Nephron (organoid): ENCODE data around the gene PTTG1IP.
A peak's percentile ranks its signal among the peaks of the same experiment; 100 is the strongest.

Experiments
- H3K27ac Mint-ChIP-seq, 3 experiments: 2 replicates each; pipeline ENCODE4 v1.8.0; 2020; ENCODE audit warnings: mixed read lengths in 3 of 3, mild to moderate bottlenecking in 2 of 3, moderate library complexity in 1 of 3
- H3K27me3 Mint-ChIP-seq: 2 replicates; pipeline ENCODE4 v1.8.0; 2021; ENCODE audit warnings: low read depth, mild to moderate bottlenecking, moderate library complexity, mixed read lengths
- H3K36me3 Mint-ChIP-seq: 2 replicates; pipeline ENCODE4 v1.8.0; 2020; ENCODE audit warnings: low read depth, mixed read lengths
- H3K4me1 Mint-ChIP-seq: 2 replicates; pipeline ENCODE4 v1.8.0; 2020; ENCODE audit warnings: mixed read lengths
- H3K4me3 Mint-ChIP-seq, 3 experiments: 2 replicates each; pipeline ENCODE4 v1.8.0; 2020; ENCODE audit warnings: mild to moderate bottlenecking in 3 of 3, mixed read lengths in 3 of 3, moderate library complexity in 2 of 3
- H3K9me3 Mint-ChIP-seq: 2 replicates; pipeline ENCODE4 v1.8.0; 2020; ENCODE audit warnings: mixed read lengths
- CTCF ChIP-seq, 3 experiments: fragments of 200-600 bp; sonication (generic); IDR thresholded peaks; one replicate each; pipeline ENCODE4 v1.5.0; 2021; ENCODE audit warnings: antibody characterized with exemption in 3 of 3; ENCODE audit not compliant: unreplicated experiment in 3 of 3

Gene PTTG1IP

GRCh38 chr21:44873356-44874239, at the start of gene PTTG1IP:
Gene PTTG1IP, minus strand, starts transcription at chr21:44873690. Its CDS starts 74 bp downstream, at chr21:44873616.
- Mint-ChIP-seq H3K27ac (peak within 1 kb of the TSS; percentile 82 to 95 (median 94)), H3K27me3 (peaks cover 28% of the 10 kb centered on the region), H3K4me1 (peaks cover 45% of the 10 kb centered on the region), H3K4me3 (peak within 1 kb of the TSS; percentile 94 to 99 (median 96)), H3K36me3 (peaks cover 3% of the 10 kb centered on the region), H3K9me3 (no peaks in the 10 kb centered on the region)
- no peak for TF ChIP-seq CTCF (IDR thresholded peaks at IDR 0.05; ENCODE audit: unreplicated experiment in 3 of 3)

GRCh38 chr21:44921928-44922327, 48.4 kb upstream of the PTTG1IP start:
- Mint-ChIP-seq H3K27ac (no peak overlapping the region), H3K9me3 (peaks cover 14% of the 10 kb centered on the region), H3K27me3 (peaks cover 94% of the 10 kb centered on the region), H3K36me3 (no peaks in the 10 kb centered on the region), H3K4me1 (peaks cover 15% of the 10 kb centered on the region), H3K4me3 (no peak overlapping the region)
- TF ChIP-seq CTCF (IDR thresholded peaks at IDR 0.05; ENCODE audit: unreplicated experiment in 3 of 3) = no peak

GRCh38 chr21:44920694-44921604, 47.5 kb upstream of the PTTG1IP start, which contains the start of gene ITGB2:
Gene ITGB2, minus strand, starts transcription at chr21:44920899. Its CDS starts 10,117 bp downstream, at chr21:44910782.
- Mint-ChIP-seq H3K36me3 (no peaks in the 10 kb centered on the region), H3K27ac (no peak within 1 kb of the TSS), H3K4me3 (no peak within 1 kb of the TSS), H3K27me3 (peaks cover 95% of the 10 kb centered on the region), H3K4me1 (peaks cover 15% of the 10 kb centered on the region), H3K9me3 (peaks cover 14% of the 10 kb centered on the region)
- TF ChIP-seq CTCF (IDR thresholded peaks at IDR 0.05; ENCODE audit: unreplicated experiment in 3 of 3) = no peak

- Mint-ChIP-seq H3K27ac (no peak overlapping the region), H3K9me3 (peaks cover 14% of the 10 kb centered on the region), H3K27me3 (peaks cover 97% of the 10 kb centered on the region), H3K4me3 (no peak overlapping the region), H3K4me1 (peaks cover 10% of the 10 kb centered on the region), H3K36me3 (no peaks in the 10 kb centered on the region)
- TF ChIP-seq CTCF (IDR thresholded peaks at IDR 0.05; ENCODE audit: unreplicated experiment in 3 of 3) = no peak
Observed at GRCh38 chr21:44919913-44920693, 46.6 kb upstream of the PTTG1IP start.

GRCh38 chr21:44919111-44919912, 45.8 kb upstream of the PTTG1IP start:
- Mint-ChIP-seq H3K9me3 (peaks cover 14% of the 10 kb centered on the region), H3K27ac (no peak overlapping the region), H3K36me3 (no peaks in the 10 kb centered on the region), H3K4me1 (peaks cover 5% of the 10 kb centered on the region), H3K4me3 (no peak overlapping the region), H3K27me3 (peaks cover 94% of the 10 kb centered on the region)
- TF ChIP-seq CTCF (IDR thresholded peaks at IDR 0.05; ENCODE audit: unreplicated experiment in 3 of 3) = no peak
